ENCODE data around the gene SCP2. TPM values are rescaled to one million over a fixed set of nuclear protein-coding genes. Genes with fewer than 3 reads are reported as not detected.

SCP2 gene
- polyA plus RNA-seq, 1 of the 3 experiments (the other 2 are of a cell fraction): 49.5 TPM

- TF ChIP-seq, protein P1, sequence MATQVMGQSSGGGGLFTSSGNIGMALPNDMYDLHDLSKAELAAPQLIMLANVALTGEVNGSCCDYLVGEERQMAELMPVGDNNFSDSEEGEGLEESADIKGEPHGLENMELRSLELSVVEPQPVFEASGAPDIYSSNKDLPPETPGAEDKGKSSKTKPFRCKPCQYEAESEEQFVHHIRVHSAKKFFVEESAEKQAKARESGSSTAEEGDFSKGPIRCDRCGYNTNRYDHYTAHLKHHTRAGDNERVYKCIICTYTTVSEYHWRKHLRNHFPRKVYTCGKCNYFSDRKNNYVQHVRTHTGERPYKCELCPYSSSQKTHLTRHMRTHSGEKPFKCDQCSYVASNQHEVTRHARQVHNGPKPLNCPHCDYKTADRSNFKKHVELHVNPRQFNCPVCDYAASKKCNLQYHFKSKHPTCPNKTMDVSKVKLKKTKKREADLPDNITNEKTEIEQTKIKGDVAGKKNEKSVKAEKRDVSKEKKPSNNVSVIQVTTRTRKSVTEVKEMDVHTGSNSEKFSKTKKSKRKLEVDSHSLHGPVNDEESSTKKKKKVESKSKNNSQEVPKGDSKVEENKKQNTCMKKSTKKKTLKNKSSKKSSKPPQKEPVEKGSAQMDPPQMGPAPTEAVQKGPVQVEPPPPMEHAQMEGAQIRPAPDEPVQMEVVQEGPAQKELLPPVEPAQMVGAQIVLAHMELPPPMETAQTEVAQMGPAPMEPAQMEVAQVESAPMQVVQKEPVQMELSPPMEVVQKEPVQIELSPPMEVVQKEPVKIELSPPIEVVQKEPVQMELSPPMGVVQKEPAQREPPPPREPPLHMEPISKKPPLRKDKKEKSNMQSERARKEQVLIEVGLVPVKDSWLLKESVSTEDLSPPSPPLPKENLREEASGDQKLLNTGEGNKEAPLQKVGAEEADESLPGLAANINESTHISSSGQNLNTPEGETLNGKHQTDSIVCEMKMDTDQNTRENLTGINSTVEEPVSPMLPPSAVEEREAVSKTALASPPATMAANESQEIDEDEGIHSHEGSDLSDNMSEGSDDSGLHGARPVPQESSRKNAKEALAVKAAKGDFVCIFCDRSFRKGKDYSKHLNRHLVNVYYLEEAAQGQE (IDR thresholded peaks at IDR 0.05; ENCODE audit: low read depth, low read length): no peak
- TF ChIP-seq NRF1 (IDR thresholded peaks at IDR 0.05; ENCODE audit: low read depth, low read length) (no peak), FOSL2 (IDR thresholded peaks at IDR 0.05; ENCODE audit: borderline replicate concordance, low read depth) (no peak)
These were observed 110.1 kb downstream of the SCP2 start (continued) for GRCh38 chr1:53037159-53037558.

DNA sequence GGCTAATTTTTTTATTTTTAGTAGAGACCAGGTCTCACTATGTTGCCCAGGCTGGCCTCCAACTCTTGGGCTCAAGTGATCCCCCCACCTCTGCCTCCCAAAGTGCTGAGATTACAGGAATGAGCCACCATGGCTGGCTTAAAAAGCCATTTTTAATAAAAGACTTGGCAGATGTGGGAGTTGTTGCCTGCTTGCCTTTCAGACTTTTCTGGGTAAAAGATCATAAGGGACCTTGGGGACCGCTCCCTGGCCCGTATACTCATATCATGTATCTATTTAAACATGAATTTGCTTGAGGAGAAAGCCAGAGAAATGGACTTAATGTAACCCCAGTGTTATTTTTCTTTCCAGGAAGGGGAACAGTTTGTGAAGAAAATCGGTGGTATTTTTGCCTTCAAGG is 111.5 kb downstream of the SCP2 start:
- no peak for TF ChIP-seq FOXM1 (IDR thresholded peaks at IDR 0.05; ENCODE audit: low read depth)
- TF ChIP-seq, protein P2, sequence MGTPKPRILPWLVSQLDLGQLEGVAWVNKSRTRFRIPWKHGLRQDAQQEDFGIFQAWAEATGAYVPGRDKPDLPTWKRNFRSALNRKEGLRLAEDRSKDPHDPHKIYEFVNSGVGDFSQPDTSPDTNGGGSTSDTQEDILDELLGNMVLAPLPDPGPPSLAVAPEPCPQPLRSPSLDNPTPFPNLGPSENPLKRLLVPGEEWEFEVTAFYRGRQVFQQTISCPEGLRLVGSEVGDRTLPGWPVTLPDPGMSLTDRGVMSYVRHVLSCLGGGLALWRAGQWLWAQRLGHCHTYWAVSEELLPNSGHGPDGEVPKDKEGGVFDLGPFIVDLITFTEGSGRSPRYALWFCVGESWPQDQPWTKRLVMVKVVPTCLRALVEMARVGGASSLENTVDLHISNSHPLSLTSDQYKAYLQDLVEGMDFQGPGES (IDR thresholded peaks at IDR 0.05; ENCODE audit: low read depth, low read length): no peak
- no peak for TF ChIP-seq PBX3 (IDR thresholded peaks at IDR 0.05)
- no peak for TF ChIP-seq RFX5 (IDR thresholded peaks at IDR 0.05; ENCODE audit: low read length)
- TF ChIP-seq NRF1 (IDR thresholded peaks at IDR 0.05; ENCODE audit: low read depth, low read length): no peak
- TF ChIP-seq, protein P3, sequence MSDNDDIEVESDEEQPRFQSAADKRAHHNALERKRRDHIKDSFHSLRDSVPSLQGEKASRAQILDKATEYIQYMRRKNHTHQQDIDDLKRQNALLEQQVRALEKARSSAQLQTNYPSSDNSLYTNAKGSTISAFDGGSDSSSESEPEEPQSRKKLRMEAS (IDR thresholded peaks at IDR 0.05; ENCODE audit: low read depth): no peak
- TF ChIP-seq NFIC (IDR thresholded peaks at IDR 0.05; ENCODE audit: borderline replicate concordance): no peak
- no peak for TF ChIP-seq SMC3 (IDR thresholded peaks at IDR 0.05; ENCODE audit: low read depth, low read length)
- TF ChIP-seq JUND (IDR thresholded peaks at IDR 0.05): no peak
- TF ChIP-seq, protein P4, sequence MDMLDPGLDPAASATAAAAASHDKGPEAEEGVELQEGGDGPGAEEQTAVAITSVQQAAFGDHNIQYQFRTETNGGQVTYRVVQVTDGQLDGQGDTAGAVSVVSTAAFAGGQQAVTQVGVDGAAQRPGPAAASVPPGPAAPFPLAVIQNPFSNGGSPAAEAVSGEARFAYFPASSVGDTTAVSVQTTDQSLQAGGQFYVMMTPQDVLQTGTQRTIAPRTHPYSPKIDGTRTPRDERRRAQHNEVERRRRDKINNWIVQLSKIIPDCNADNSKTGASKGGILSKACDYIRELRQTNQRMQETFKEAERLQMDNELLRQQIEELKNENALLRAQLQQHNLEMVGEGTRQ (IDR thresholded peaks at IDR 0.05; ENCODE audit: borderline replicate concordance, low read depth, low read length): no peak
- TF ChIP-seq, protein P5, sequence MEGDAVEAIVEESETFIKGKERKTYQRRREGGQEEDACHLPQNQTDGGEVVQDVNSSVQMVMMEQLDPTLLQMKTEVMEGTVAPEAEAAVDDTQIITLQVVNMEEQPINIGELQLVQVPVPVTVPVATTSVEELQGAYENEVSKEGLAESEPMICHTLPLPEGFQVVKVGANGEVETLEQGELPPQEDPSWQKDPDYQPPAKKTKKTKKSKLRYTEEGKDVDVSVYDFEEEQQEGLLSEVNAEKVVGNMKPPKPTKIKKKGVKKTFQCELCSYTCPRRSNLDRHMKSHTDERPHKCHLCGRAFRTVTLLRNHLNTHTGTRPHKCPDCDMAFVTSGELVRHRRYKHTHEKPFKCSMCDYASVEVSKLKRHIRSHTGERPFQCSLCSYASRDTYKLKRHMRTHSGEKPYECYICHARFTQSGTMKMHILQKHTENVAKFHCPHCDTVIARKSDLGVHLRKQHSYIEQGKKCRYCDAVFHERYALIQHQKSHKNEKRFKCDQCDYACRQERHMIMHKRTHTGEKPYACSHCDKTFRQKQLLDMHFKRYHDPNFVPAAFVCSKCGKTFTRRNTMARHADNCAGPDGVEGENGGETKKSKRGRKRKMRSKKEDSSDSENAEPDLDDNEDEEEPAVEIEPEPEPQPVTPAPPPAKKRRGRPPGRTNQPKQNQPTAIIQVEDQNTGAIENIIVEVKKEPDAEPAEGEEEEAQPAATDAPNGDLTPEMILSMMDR (IDR thresholded peaks at IDR 0.05): no peak
- no peak for TF ChIP-seq FOXJ3 (CRISPR knock-in tag; IDR thresholded peaks at IDR 0.05)
- TF ChIP-seq, protein P6, sequence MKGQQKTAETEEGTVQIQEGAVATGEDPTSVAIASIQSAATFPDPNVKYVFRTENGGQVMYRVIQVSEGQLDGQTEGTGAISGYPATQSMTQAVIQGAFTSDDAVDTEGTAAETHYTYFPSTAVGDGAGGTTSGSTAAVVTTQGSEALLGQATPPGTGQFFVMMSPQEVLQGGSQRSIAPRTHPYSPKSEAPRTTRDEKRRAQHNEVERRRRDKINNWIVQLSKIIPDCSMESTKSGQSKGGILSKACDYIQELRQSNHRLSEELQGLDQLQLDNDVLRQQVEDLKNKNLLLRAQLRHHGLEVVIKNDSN (IDR thresholded peaks at IDR 0.05; ENCODE audit: borderline replicate concordance, low read depth): no peak
- TF ChIP-seq MEF2A (IDR thresholded peaks at IDR 0.05; ENCODE audit: borderline replicate concordance, low read depth): no peak
- TF ChIP-seq GABPA (IDR thresholded peaks at IDR 0.05; ENCODE audit: low read depth): no peak
- TF ChIP-seq SIN3A (IDR thresholded peaks at IDR 0.05; ENCODE audit: borderline replicate concordance, low read depth, low read length): no peak
- no peaks in the 10 kb centered on the region for H3K27me3 ChIP-seq (ENCODE audit: insufficient read depth)
- H3K79me2 ChIP-seq (ENCODE audit: insufficient read depth): no peaks in the 10 kb centered on the region
- no peak overlapping the region for H3K9ac ChIP-seq
- H3K9me3 ChIP-seq: no peaks in the 10 kb centered on the region
- H3K4me2 ChIP-seq: no peak overlapping the region
- ChIA-PET CTCF (no interaction called here), POLR2A (no interaction called here)
- H3K9me2 ChIP-seq: no peaks in the 10 kb centered on the region
- H3K36me3 ChIP-seq (replicated peaks in 1 of 2; ENCODE audit: control insufficient read depth in 1 of 2, insufficient read depth in 2 of 2, low read length in 1 of 2): peaks cover 0 to 12% of the 10 kb centered on the region in 2 experiments
- peaks cover 16% of the 10 kb centered on the region for H3F3A ChIP-seq (replicated peaks; ENCODE audit: insufficient read depth)
- H3K4me3 ChIP-seq (ENCODE audit: low read depth in 2 of 2, low read length in 1 of 2): no peak overlapping the region
- H4K20me1 ChIP-seq (ENCODE audit: insufficient read depth): no peaks in the 10 kb centered on the region
- no peak overlapping the region for H2AFZ ChIP-seq (ENCODE audit: low read depth)
- no peak overlapping the region for H3K27ac ChIP-seq (ENCODE audit: low read depth in 2 of 2, low read length in 1 of 2)
- 95% methylated on average over 3 of the region's 3 CpGs for WGBS (ENCODE audit: low lambda C conversion rate)
- DNase-seq: no peak
- H3K4me1 ChIP-seq (ENCODE audit: control insufficient read depth in 1 of 2, insufficient read depth in 2 of 2, low read depth in 1 of 2, low read length in 1 of 2): peaks cover 0 to 9% of the 10 kb centered on the region in 2 experiments; a peak in 2 of 4 replicates

All from SK-N-SH (cell line).